HEK293 (cell line): ENCODE measurements around the gene FBXO9.

ENCODE experiments used
- CTCF ChIA-PET: fragments of 350-600 bp; formaldehyde crosslinking; extraction: SDS; loops from one replicate; lab custom pipeline; 2021; ENCODE audit warnings: antibody characterized with exemption; lab: Yijun Ruan, JAX
- POLR2A ChIA-PET: fragments of 300-600 bp; formaldehyde crosslinking; extraction: SDS; loops from one replicate; lab custom pipeline; 2020; ENCODE audit warnings: antibody characterized with exemption, inconsistent platforms; lab: Yijun Ruan, JAX
- H3K27ac ChIP-seq: fragments of 200-500 bp; sonication (Bioruptor generic); 2 replicates; pipeline ENCODE4 v1.5.1; 2014; ENCODE audit warnings: low read depth, low read length, control low read depth, inconsistent platforms; ENCODE audit errors: extremely low read depth
- H3K36me3 ChIP-seq, 2 experiments: fragments of 200-500 bp in 1 of 2; sonication (Bioruptor generic) in 1 of 2; 1 replicate in 1 of 2; 2 replicates in 1 of 2; pipeline ENCODE4 v1.5.1; 2014 to 2017; ENCODE audit warnings: inconsistent platforms in 2 of 2, low read length in 2 of 2; ENCODE audit not compliant: control insufficient read depth in 2 of 2, insufficient read depth in 1 of 2
- H3K4me1 ChIP-seq: fragments of 200-500 bp; sonication (Bioruptor generic); 2 replicates; pipeline ENCODE4 v1.5.1; 2014; ENCODE audit warnings: mild to moderate bottlenecking, low read length, inconsistent platforms; ENCODE audit not compliant: control insufficient read depth, insufficient read depth
- H3K4me3 ChIP-seq: 2 replicates; pipeline ENCODE4 v1.5.1; 2011; ENCODE audit warnings: low read depth, mild to moderate bottlenecking, control low read depth, low read length, moderate library complexity
- H3K9me3 ChIP-seq: fragments of 200-500 bp; sonication (Bioruptor generic); 2 replicates; pipeline ENCODE4 v1.5.1; 2014; ENCODE audit warnings: low read depth, low read length, inconsistent platforms; ENCODE audit not compliant: control insufficient read depth, insufficient read depth
- SP3 ChIP-seq: fragments of 450-650 bp; formaldehyde crosslinking; IDR thresholded peaks from 2 replicates; pipeline ENCODE4 v1.5.1; 2016; ENCODE audit warnings: missing biosample characterization, missing genetic modification characterization
- ZBTB48 ChIP-seq: fragments of 450-650 bp; formaldehyde crosslinking; IDR thresholded peaks from 2 replicates; pipeline ENCODE4 v1.5.1; 2016; ENCODE audit warnings: missing biosample characterization, missing genetic modification characterization
- ZBTB49 ChIP-seq: fragments of 450-650 bp; formaldehyde crosslinking; IDR thresholded peaks from 2 replicates; pipeline ENCODE4 v1.5.1; 2016; ENCODE audit warnings: missing biosample characterization, missing genetic modification characterization, low read depth
- ZBTB6 ChIP-seq: fragments of 450-650 bp; formaldehyde crosslinking; IDR thresholded peaks from 2 replicates; pipeline ENCODE4 v1.5.1; 2017; ENCODE audit warnings: missing biosample characterization, missing genetic modification characterization
- ZBTB7A ChIP-seq: fragments of 450-650 bp; formaldehyde crosslinking; IDR thresholded peaks from 2 replicates; pipeline ENCODE4 v1.5.1; 2016; ENCODE audit warnings: low read depth, missing biosample characterization, missing genetic modification characterization
- ZIC2 ChIP-seq: fragments of 450-650 bp; formaldehyde crosslinking; IDR thresholded peaks from 2 replicates; pipeline ENCODE4 v1.5.1; 2016; ENCODE audit warnings: missing biosample characterization, missing genetic modification characterization
- ZNF211 ChIP-seq: fragments of 450-650 bp; formaldehyde crosslinking; IDR thresholded peaks from 2 replicates; pipeline ENCODE4 v1.5.1; 2016; ENCODE audit warnings: low read depth, missing biosample characterization, missing genetic modification characterization
- ZNF324 ChIP-seq: fragments of 450-650 bp; formaldehyde crosslinking; IDR thresholded peaks from 2 replicates; pipeline ENCODE4 v1.5.1; 2016; ENCODE audit warnings: missing biosample characterization, missing genetic modification characterization
- ZNF350 ChIP-seq: fragments of 450-650 bp; formaldehyde crosslinking; IDR thresholded peaks from 2 replicates; pipeline ENCODE4 v1.5.0; 2017; ENCODE audit warnings: missing biosample characterization, mild to moderate bottlenecking, missing genetic modification characterization
- ZNF354C ChIP-seq: fragments of 450-650 bp; formaldehyde crosslinking; IDR thresholded peaks from 2 replicates; pipeline ENCODE4 v1.5.1; 2016; ENCODE audit warnings: missing biosample characterization, missing genetic modification characterization, low read depth, borderline replicate concordance
- ZNF426 ChIP-seq: fragments of 450-650 bp; formaldehyde crosslinking; IDR thresholded peaks from 2 replicates; pipeline ENCODE4 v1.5.1; 2017; ENCODE audit warnings: missing biosample characterization, missing genetic modification characterization, mild to moderate bottlenecking, inconsistent platforms, moderate library complexity
- ZNF449 ChIP-seq: fragments of 450-650 bp; formaldehyde crosslinking; IDR thresholded peaks from 2 replicates; pipeline ENCODE4 v1.5.1; 2017; ENCODE audit warnings: missing biosample characterization, mild to moderate bottlenecking, missing genetic modification characterization, moderate library complexity
- ZNF501 ChIP-seq: fragments of 450-650 bp; formaldehyde crosslinking; IDR thresholded peaks from 2 replicates; pipeline ENCODE4 v1.5.1; 2016; ENCODE audit warnings: missing biosample characterization, missing genetic modification characterization
- ZNF529 ChIP-seq: fragments of 450-650 bp; formaldehyde crosslinking; IDR thresholded peaks from 2 replicates; pipeline ENCODE4 v1.5.1; 2017; ENCODE audit warnings: missing genetic modification characterization, missing biosample characterization; ENCODE audit not compliant: insufficient replicate concordance
- ZNF639 ChIP-seq: fragments of 450-650 bp; formaldehyde crosslinking; IDR thresholded peaks from 2 replicates; pipeline ENCODE4 v1.5.1; 2016; ENCODE audit warnings: missing biosample characterization, missing genetic modification characterization
- ZNF658 ChIP-seq: fragments of 450-650 bp; formaldehyde crosslinking; IDR thresholded peaks from 2 replicates; pipeline ENCODE4; 2016; ENCODE audit warnings: missing biosample characterization, missing genetic modification characterization
- ZNF677 ChIP-seq: fragments of 450-650 bp; IDR thresholded peaks from 2 replicates; pipeline ENCODE4 v1.5.0; 2018; ENCODE audit warnings: missing biosample characterization, mild to moderate bottlenecking, missing genetic modification characterization, moderate library complexity
- ZNF701 ChIP-seq: fragments of 450-650 bp; formaldehyde crosslinking; IDR thresholded peaks from 2 replicates; pipeline ENCODE4 v1.5.1; 2016; ENCODE audit warnings: missing biosample characterization, missing genetic modification characterization
- ZNF747 ChIP-seq: fragments of 450-650 bp; formaldehyde crosslinking; IDR thresholded peaks from 2 replicates; pipeline ENCODE4 v1.5.1; 2016; ENCODE audit warnings: missing biosample characterization, missing genetic modification characterization
- ZNF837 ChIP-seq: fragments of 450-650 bp; formaldehyde crosslinking; IDR thresholded peaks from 2 replicates; pipeline ENCODE4 v1.5.1; 2016; ENCODE audit warnings: missing biosample characterization, missing genetic modification characterization
- ZSCAN30 ChIP-seq: fragments of 450-650 bp; IDR thresholded peaks from 2 replicates; pipeline ENCODE4 v1.5.1; 2018; ENCODE audit warnings: missing biosample characterization, mild to moderate bottlenecking, missing genetic modification characterization, moderate library complexity
- TF ChIP-seq, protein P1 (sequence below): fragments of 450-650 bp; formaldehyde crosslinking; IDR thresholded peaks from 2 replicates; pipeline ENCODE4 v1.5.1; 2016; ENCODE audit warnings: missing biosample characterization, missing genetic modification characterization
- TF ChIP-seq, protein P2 (sequence below): fragments of 450-650 bp; formaldehyde crosslinking; IDR thresholded peaks from 2 replicates; pipeline ENCODE4 v1.5.1; 2017; ENCODE audit warnings: missing biosample characterization, missing genetic modification characterization
- TF ChIP-seq, protein P3 (sequence below): sonication (generic); formaldehyde crosslinking; IDR thresholded peaks from 2 replicates; pipeline ENCODE4 v1.8.1; 2022; ENCODE audit warnings: mild to moderate bottlenecking, moderate library complexity, missing genetic modification reagents

Gene FBXO9

GRCh38 chr6:53112871-53113270 lies 47.7 kb downstream of the FBXO9 start:
- peaks cover 3% of the 10 kb centered on the region for H3K4me1 ChIP-seq
- no peak overlapping the region for H3K27ac ChIP-seq
- no peak overlapping the region for H3K4me3 ChIP-seq
- TF ChIP-seq ZBTB6 (tag by site-specific recombination) (no peak), ZNF354C (tag by site-specific recombination) (no peak), ZNF350 (no peak), ZNF324 (tag by site-specific recombination) (no peak), ZNF747 (tag by site-specific recombination) (no peak), ZBTB49 (tag by site-specific recombination) (no peak), ZBTB7A (tag by site-specific recombination) (no peak), SP3 (tag by site-specific recombination) (no peak), ZNF837 (tag by site-specific recombination) (no peak), ZSCAN30 (no peak), ZNF449 (no peak), ZNF658 (no peak), ZNF701 (no peak), ZIC2 (tag by site-specific recombination) (no peak), ZNF211 (tag by site-specific recombination) (no peak)
- TF ChIP-seq, protein P1, sequence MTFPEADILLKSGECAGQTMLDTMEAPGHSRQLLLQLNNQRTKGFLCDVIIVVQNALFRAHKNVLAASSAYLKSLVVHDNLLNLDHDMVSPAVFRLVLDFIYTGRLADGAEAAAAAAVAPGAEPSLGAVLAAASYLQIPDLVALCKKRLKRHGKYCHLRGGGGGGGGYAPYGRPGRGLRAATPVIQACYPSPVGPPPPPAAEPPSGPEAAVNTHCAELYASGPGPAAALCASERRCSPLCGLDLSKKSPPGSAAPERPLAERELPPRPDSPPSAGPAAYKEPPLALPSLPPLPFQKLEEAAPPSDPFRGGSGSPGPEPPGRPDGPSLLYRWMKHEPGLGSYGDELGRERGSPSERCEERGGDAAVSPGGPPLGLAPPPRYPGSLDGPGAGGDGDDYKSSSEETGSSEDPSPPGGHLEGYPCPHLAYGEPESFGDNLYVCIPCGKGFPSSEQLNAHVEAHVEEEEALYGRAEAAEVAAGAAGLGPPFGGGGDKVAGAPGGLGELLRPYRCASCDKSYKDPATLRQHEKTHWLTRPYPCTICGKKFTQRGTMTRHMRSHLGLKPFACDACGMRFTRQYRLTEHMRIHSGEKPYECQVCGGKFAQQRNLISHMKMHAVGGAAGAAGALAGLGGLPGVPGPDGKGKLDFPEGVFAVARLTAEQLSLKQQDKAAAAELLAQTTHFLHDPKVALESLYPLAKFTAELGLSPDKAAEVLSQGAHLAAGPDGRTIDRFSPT (tag by site-specific recombination) = no peak
- TF ChIP-seq, protein P2, sequence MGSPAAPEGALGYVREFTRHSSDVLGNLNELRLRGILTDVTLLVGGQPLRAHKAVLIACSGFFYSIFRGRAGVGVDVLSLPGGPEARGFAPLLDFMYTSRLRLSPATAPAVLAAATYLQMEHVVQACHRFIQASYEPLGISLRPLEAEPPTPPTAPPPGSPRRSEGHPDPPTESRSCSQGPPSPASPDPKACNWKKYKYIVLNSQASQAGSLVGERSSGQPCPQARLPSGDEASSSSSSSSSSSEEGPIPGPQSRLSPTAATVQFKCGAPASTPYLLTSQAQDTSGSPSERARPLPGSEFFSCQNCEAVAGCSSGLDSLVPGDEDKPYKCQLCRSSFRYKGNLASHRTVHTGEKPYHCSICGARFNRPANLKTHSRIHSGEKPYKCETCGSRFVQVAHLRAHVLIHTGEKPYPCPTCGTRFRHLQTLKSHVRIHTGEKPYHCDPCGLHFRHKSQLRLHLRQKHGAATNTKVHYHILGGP (tag by site-specific recombination) = no peak
- no peaks in the 10 kb centered on the region for H3K36me3 ChIP-seq
- no peaks in the 10 kb centered on the region for H3K9me3 ChIP-seq
- POLR2A ChIA-PET = no interaction called here
- CTCF ChIA-PET = interaction anchor here (0.5 to 1.1 kb wide), 3 partner anchors 8 to 524 kb away, joined by 3 read pairs; no protein-coding TSS in a partner anchor

DNA sequence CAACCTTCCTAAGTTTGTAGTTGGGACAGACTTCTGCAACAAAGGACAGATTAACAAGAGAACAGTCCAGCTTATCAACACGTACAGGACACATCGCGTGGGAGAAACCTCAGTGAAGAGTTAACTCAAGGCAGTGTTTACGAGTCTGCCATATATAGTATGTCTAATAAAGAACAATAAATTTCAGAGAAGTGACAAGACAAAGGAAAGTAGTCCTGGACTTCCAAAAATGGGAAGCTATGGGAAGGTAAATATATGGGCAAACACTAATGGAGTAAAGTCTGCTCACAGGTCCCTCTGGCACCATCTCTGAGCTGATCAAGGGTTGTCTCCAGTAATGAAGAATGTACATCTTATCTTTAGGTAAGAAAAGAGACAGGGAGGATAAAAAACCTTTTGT lies 48.5 kb downstream of the FBXO9 start:
- Histone ChIP-seq H3K4me1 (peaks cover 3% of the 10 kb centered on the region), H3K27ac (no peak overlapping the region), H3K36me3 (no peaks in the 10 kb centered on the region), H3K9me3 (no peaks in the 10 kb centered on the region), H3K4me3 (no peak overlapping the region)
- CTCF ChIA-PET = no interaction called here
- POLR2A ChIA-PET = no interaction called here
- no peak for TF ChIP-seq ZNF501
- TF ChIP-seq ZNF639 (tag by site-specific recombination) = no peak
- no peak for TF ChIP-seq ZNF529 (tag by site-specific recombination)
- no peak for TF ChIP-seq ZNF677
- TF ChIP-seq ZBTB48 (tag by site-specific recombination) = no peak
- TF ChIP-seq, protein P3, sequence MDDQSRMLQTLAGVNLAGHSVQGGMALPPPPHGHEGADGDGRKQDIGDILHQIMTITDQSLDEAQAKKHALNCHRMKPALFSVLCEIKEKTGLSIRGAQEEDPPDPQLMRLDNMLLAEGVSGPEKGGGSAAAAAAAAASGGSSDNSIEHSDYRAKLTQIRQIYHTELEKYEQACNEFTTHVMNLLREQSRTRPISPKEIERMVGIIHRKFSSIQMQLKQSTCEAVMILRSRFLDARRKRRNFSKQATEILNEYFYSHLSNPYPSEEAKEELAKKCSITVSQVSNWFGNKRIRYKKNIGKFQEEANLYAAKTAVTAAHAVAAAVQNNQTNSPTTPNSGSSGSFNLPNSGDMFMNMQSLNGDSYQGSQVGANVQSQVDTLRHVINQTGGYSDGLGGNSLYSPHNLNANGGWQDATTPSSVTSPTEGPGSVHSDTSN (CRISPR knock-in tag) = no peak
- TF ChIP-seq ZNF426 (tag by site-specific recombination) = no peak
